H9 (cell line): ENCODE results near the gene NUMA1. TPM values are rescaled to one million over a fixed set of nuclear protein-coding genes. Genes with fewer than 3 reads are reported as not detected.
A peak's percentile ranks its signal among the peaks of the same experiment; 100 is the strongest.

Experiments
- DNase-seq: peaks from one replicate; pipeline ENCODE4 v3.0.0-alpha.2; 2017
- H2AFZ ChIP-seq: one replicate; pipeline ENCODE4 v1.6.1; 2013; ENCODE audit warnings: mild to moderate bottlenecking, low read length, control low read depth, moderate library complexity
- H2AK5ac ChIP-seq: 2 replicates; pipeline ENCODE4 v1.6.1; 2013; ENCODE audit warnings: low read length, control low read depth, mixed read lengths; ENCODE audit not compliant: insufficient read length
- H2BK120ac ChIP-seq: one replicate; pipeline ENCODE4 v1.6.1; 2013; ENCODE audit warnings: low read depth, mild to moderate bottlenecking, low read length, control low read depth, inconsistent platforms; ENCODE audit not compliant: poor library complexity, severe bottlenecking
- H2BK12ac ChIP-seq: 2 replicates; pipeline ENCODE4 v1.6.1; 2013; ENCODE audit warnings: low read length, control low read depth, mixed read lengths, low read depth; ENCODE audit not compliant: insufficient read length
- H2BK15ac ChIP-seq: 2 replicates; pipeline ENCODE4 v1.6.1; 2013; ENCODE audit warnings: low read depth, low read length, control low read depth
- H2BK20ac ChIP-seq: one replicate; pipeline ENCODE4 v1.6.1; 2013; ENCODE audit warnings: low read depth, mild to moderate bottlenecking, low read length, control low read depth, inconsistent platforms; ENCODE audit not compliant: poor library complexity, severe bottlenecking
- H2BK5ac ChIP-seq: 2 replicates; pipeline ENCODE4 v1.6.1; 2013; ENCODE audit warnings: low read length, control low read depth, mixed read lengths; ENCODE audit not compliant: insufficient read length
- H3K14ac ChIP-seq: 2 replicates; pipeline ENCODE4 v1.6.1; 2013; ENCODE audit warnings: low read length, control low read depth; ENCODE audit not compliant: insufficient read depth
- H3K18ac ChIP-seq: 2 replicates; pipeline ENCODE4 v1.6.1; 2013; ENCODE audit warnings: low read depth, mild to moderate bottlenecking, mixed read lengths, low read length, control low read depth; ENCODE audit not compliant: insufficient read length
- H3K23ac ChIP-seq: 2 replicates; pipeline ENCODE4 v1.6.1; 2013; ENCODE audit warnings: low read length, control low read depth, mixed read lengths, low read depth; ENCODE audit not compliant: insufficient read length
- H3K23me2 ChIP-seq: 2 replicates; pipeline ENCODE4 v1.6.1; 2013; ENCODE audit warnings: low read depth, mild to moderate bottlenecking, mixed read lengths, low read length, control low read depth; ENCODE audit not compliant: insufficient read length, poor library complexity, severe bottlenecking
- H3K27ac ChIP-seq: 2 replicates; pipeline ENCODE4 v1.5.1; 2013; ENCODE audit warnings: low read length, control low read depth, mixed read lengths, low read depth; ENCODE audit not compliant: insufficient read length
- H3K27me3 ChIP-seq: 2 replicates; pipeline ENCODE4 v1.6.1; 2013; ENCODE audit warnings: low read length, control low read depth, inconsistent platforms; ENCODE audit not compliant: insufficient read depth
- H3K4ac ChIP-seq: 2 replicates; pipeline ENCODE4 v1.6.1; 2013; ENCODE audit warnings: low read depth, mild to moderate bottlenecking, control low read depth, inconsistent platforms, low read length, moderate library complexity
- H3K4me1 ChIP-seq: 2 replicates; pipeline ENCODE4 v1.6.1; 2013; ENCODE audit warnings: low read length, control low read depth, inconsistent platforms; ENCODE audit not compliant: insufficient read depth
- H3K4me2 ChIP-seq: 2 replicates; pipeline ENCODE4 v1.6.1; 2013; ENCODE audit warnings: low read length, control low read depth, mixed read lengths; ENCODE audit not compliant: insufficient read length, insufficient read depth
- H3K56ac ChIP-seq: 2 replicates; pipeline ENCODE4 v1.6.1; 2013; ENCODE audit warnings: low read depth, mild to moderate bottlenecking, mixed read lengths, low read length, control low read depth; ENCODE audit not compliant: insufficient read length
- H3K79me1 ChIP-seq: 2 replicates; pipeline ENCODE4 v1.6.1; 2013; ENCODE audit warnings: low read depth, mild to moderate bottlenecking, moderate library complexity, low read length, control low read depth, inconsistent platforms; ENCODE audit not compliant: insufficient read depth, poor library complexity, severe bottlenecking
- H3K79me2 ChIP-seq: 2 replicates; pipeline ENCODE4 v1.6.1; 2013; ENCODE audit warnings: low read length, control low read depth, inconsistent platforms; ENCODE audit not compliant: insufficient read depth
- H3K9ac ChIP-seq: 2 replicates; pipeline ENCODE4 v1.6.1; 2013; ENCODE audit warnings: low read length, control low read depth, mixed read lengths; ENCODE audit not compliant: insufficient read length; ENCODE audit errors: extremely low read depth
- H3K9me3 ChIP-seq: one replicate; pipeline ENCODE4 v1.6.1; 2013; ENCODE audit warnings: low read depth, low read length, inconsistent platforms; ENCODE audit not compliant: control insufficient read depth
- H3T11ph ChIP-seq: one replicate; pipeline ENCODE4 v1.6.1; 2013; ENCODE audit warnings: mild to moderate bottlenecking, low read length, control low read depth, inconsistent platforms
- H4K20me1 ChIP-seq: one replicate; pipeline ENCODE4 v1.6.1; 2013; ENCODE audit not compliant: control insufficient read depth, insufficient read length, insufficient read depth
- H4K5ac ChIP-seq: 2 replicates; pipeline ENCODE4 v1.6.1; 2013; ENCODE audit warnings: low read depth, mild to moderate bottlenecking, mixed read lengths, low read length, control low read depth; ENCODE audit not compliant: insufficient read length
- H4K8ac ChIP-seq: replicated peaks from 2 replicates; pipeline ENCODE4 v1.6.1; 2013; ENCODE audit warnings: low read length, control low read depth, mixed read lengths, low read depth; ENCODE audit not compliant: insufficient read length
- H4K91ac ChIP-seq: 2 replicates; pipeline ENCODE4 v1.6.1; 2013; ENCODE audit warnings: low read depth, mild to moderate bottlenecking, moderate library complexity, mixed read lengths, low read length, control low read depth; ENCODE audit not compliant: insufficient read length
- H3K27ac Mint-ChIP-seq, 3 experiments: 2 replicates in 2 of 3; 3 replicates in 1 of 3; pipeline ENCODE4 v1.8.0; 2020 to 2021; ENCODE audit warnings: mixed read lengths in 3 of 3, mild to moderate bottlenecking in 1 of 3, moderate library complexity in 1 of 3
- H3K27me3 Mint-ChIP-seq: 2 replicates; pipeline ENCODE4 v1.8.0; 2021; ENCODE audit warnings: low read depth, mild to moderate bottlenecking, moderate library complexity, mixed read lengths
- H3K36me3 Mint-ChIP-seq, 3 experiments: 2 replicates in 2 of 3; 3 replicates in 1 of 3; pipeline ENCODE4 v1.8.0; 2020 to 2021; ENCODE audit warnings: low read depth in 3 of 3, mixed read lengths in 3 of 3; ENCODE audit not compliant: insufficient read depth in 1 of 3
- H3K4me1 Mint-ChIP-seq, 2 experiments: 2 replicates each; pipeline ENCODE4 v1.8.0; 2020; ENCODE audit warnings: mixed read lengths in 2 of 2
- H3K4me3 Mint-ChIP-seq, 2 experiments: 2 replicates in 1 of 2; 3 replicates in 1 of 2; pipeline ENCODE4 v1.8.0; 2020 to 2021; ENCODE audit warnings: mild to moderate bottlenecking in 2 of 2, mixed read lengths in 2 of 2, moderate library complexity in 1 of 2
- H3K9me3 Mint-ChIP-seq, 2 experiments: 2 replicates in 1 of 2; 3 replicates in 1 of 2; pipeline ENCODE4 v1.8.0; 2020; ENCODE audit warnings: mild to moderate bottlenecking in 2 of 2, mixed read lengths in 2 of 2, moderate library complexity in 1 of 2
- WGBS: extraction: QIAGEN DNeasy Blood & Tissue Kit; methylation state at CpG from one replicate; pipeline ENCODE4 v1.1.7; 2013; ENCODE audit warnings: missing lambda C conversion rate, low lambda C conversion rate, mixed read lengths; ENCODE audit not compliant: insufficient read length; ENCODE audit errors: extremely low coverage; 5-methylcytosine and 5-hydroxymethylcytosine counted together
- total RNA-seq: library from RNA; stranded (reverse); gene quantifications from 2 replicates; pipeline ENCODE4 v1.2.1, GENCODE V29; 2021
- TF ChIP-seq, protein P1 (sequence below): fragments of 200-600 bp; sonication (generic); conservative IDR thresholded peaks from 3 replicates; pipeline ENCODE4 v1.8.0; 2021; ENCODE audit warnings: antibody characterized with exemption, mild to moderate bottlenecking

Gene NUMA1
- total RNA-seq, 1 experiment from 2014 or later = 136 TPM

DNA sequence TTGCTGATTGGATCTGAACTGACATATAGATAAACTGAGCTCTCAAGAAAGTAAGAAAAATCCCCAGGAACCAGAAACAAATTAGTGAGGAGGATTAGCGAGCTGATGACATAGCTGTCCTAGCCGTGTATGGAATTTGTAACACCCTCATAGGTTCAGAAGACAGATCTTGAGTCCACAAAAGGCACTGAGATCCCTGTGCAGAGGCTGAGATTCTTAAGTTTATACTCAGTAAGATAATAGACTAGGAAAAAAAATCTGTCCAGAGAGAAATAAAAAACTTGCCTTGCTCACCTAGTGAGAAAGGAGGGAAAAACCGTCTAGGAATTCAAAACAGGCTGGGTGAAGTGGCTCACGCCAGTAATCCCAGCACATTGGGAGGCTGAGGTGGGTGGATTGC, 4.6 kb downstream of the NUMA1 start:
- H3K27ac ChIP-seq = no peak overlapping the region
- no peaks in the 10 kb centered on the region for H3K9me3 Mint-ChIP-seq

More for the DNA sequence above, 4.6 kb downstream of the NUMA1 start:
- Histone ChIP-seq H3K23ac (no peak overlapping the region), H3K27me3 (no peaks in the 10 kb centered on the region), H3K9ac (no peak overlapping the region), H4K91ac (no peak overlapping the region), H3K79me2 (peaks cover 22% of the 10 kb centered on the region), H2BK15ac (no peak overlapping the region), H3K14ac (no peak overlapping the region), H2AK5ac (no peak overlapping the region), H2AFZ (no peak overlapping the region), H2BK12ac (no peak overlapping the region), H2BK20ac (no peak overlapping the region), H4K5ac (no peak overlapping the region), H3K9me3 (no peaks in the 10 kb centered on the region), H3K56ac (no peak overlapping the region), H3T11ph (no peak overlapping the region), H3K18ac (no peak overlapping the region), H3K4me2 (no peak overlapping the region), H4K20me1 (no peaks in the 10 kb centered on the region), H3K23me2 (peaks cover 7% of the 10 kb centered on the region), H3K79me1 (no peaks in the 10 kb centered on the region), H4K8ac (no peak overlapping the region), H3K4ac (no peak overlapping the region), H3K4me1 (peaks cover 5% of the 10 kb centered on the region; the same call in 1 of the 2 replicates), H2BK5ac (no peak overlapping the region), H2BK120ac (no peak overlapping the region)
- Mint-ChIP-seq H3K4me1 (peaks cover 33 to 49% of the 10 kb centered on the region in 2 experiments), H3K27me3 (no peaks in the 10 kb centered on the region; the same call in 1 of the 2 replicates), H3K4me3 (no peak overlapping the region), H3K27ac (peak overlapping the region in 2 of 3 experiments; percentile 85 to 86; a peak in 4 of 7 replicates), H3K36me3 (peaks cover 1 to 20% (median 14%) of the 10 kb centered on the region in 3 experiments)
- TF ChIP-seq, protein P1, sequence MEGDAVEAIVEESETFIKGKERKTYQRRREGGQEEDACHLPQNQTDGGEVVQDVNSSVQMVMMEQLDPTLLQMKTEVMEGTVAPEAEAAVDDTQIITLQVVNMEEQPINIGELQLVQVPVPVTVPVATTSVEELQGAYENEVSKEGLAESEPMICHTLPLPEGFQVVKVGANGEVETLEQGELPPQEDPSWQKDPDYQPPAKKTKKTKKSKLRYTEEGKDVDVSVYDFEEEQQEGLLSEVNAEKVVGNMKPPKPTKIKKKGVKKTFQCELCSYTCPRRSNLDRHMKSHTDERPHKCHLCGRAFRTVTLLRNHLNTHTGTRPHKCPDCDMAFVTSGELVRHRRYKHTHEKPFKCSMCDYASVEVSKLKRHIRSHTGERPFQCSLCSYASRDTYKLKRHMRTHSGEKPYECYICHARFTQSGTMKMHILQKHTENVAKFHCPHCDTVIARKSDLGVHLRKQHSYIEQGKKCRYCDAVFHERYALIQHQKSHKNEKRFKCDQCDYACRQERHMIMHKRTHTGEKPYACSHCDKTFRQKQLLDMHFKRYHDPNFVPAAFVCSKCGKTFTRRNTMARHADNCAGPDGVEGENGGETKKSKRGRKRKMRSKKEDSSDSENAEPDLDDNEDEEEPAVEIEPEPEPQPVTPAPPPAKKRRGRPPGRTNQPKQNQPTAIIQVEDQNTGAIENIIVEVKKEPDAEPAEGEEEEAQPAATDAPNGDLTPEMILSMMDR = no peak
- no CpG with 5 or more reads among the region's 4 CpGs for whole genome bisulfite sequencing
- no peak for DNase-seq
